H1 (cell line): Measurements from ENCODE around the gene TRIM29. TPM values are rescaled to one million over a fixed set of nuclear protein-coding genes. Genes with fewer than 3 reads are reported as not detected.

Experiments
- CEBPB ChIP-seq: IDR thresholded peaks from 2 replicates; pipeline ENCODE4 v1.6.1; 2012; ENCODE audit warnings: low read depth, low read length
- CHD2 ChIP-seq: IDR thresholded peaks from 2 replicates; pipeline ENCODE4 v1.6.1; 2012; ENCODE audit warnings: low read length, improper control_type of control experiment
- CHD7 ChIP-seq: fragments of 300-600 bp; sonication (generic); IDR thresholded peaks from 2 replicates; pipeline ENCODE4 v1.7.1; 2012; ENCODE audit warnings: low read length, moderate library complexity, mild to moderate bottlenecking, inconsistent platforms; ENCODE audit not compliant: insufficient replicate concordance
- PHF8 ChIP-seq: fragments of 200-600 bp; sonication (generic); conservative IDR thresholded peaks from 2 replicates; pipeline ENCODE4 v1.7.1; 2012; ENCODE audit warnings: low read depth, mild to moderate bottlenecking, inconsistent platforms, low read length, moderate library complexity
- RBBP5 ChIP-seq: IDR thresholded peaks from 2 replicates; pipeline ENCODE4 v1.7.1; 2012; ENCODE audit warnings: low read depth, mild to moderate bottlenecking, inconsistent platforms, low read length, moderate library complexity, borderline replicate concordance
- SIN3A ChIP-seq, 2 experiments: IDR thresholded peaks in 1 of 2; conservative IDR thresholded peaks in 1 of 2; 2 replicates each; pipeline ENCODE4 v1.6.1; 2011 to 2012; ENCODE audit warnings: low read length in 2 of 2, improper control_type of control experiment in 1 of 2, low read depth in 1 of 2, mild to moderate bottlenecking in 1 of 2
- SP1 ChIP-seq: IDR thresholded peaks from 2 replicates; pipeline ENCODE4 v1.6.1; 2011; ENCODE audit warnings: low read depth, low read length
- polyA plus RNA-seq, 7 experiments: library from polyadenylated mRNA; depleted of rRNA in 3 of 7; stranded (reverse) in 5 of 7; unstranded in 2 of 7; fragments of >200 nt in 5 of 7; fragments of 200-250 nt in 2 of 7; gene quantifications; 1 replicate in 5 of 7; 2 replicates in 1 of 7; 4 replicates in 1 of 7; pipeline versions ENCODE4 v1.2.1 to v1.2.3, GENCODE V29; 2011 to 2013; ENCODE audit warnings: missing spikeins in 2 of 7, mixed read lengths in 2 of 7
- total RNA-seq: library from RNA; stranded (reverse); fragmentation: NEBNext Ultra II Directional; extraction: Animal tissue kit (Norgen Biotek cat#: 25700); gene quantifications from 2 replicates; pipeline ENCODE4 v1.2.1, GENCODE V29; 2021
- TF ChIP-seq, protein P1 (sequence below), 3 experiments: IDR thresholded peaks; 1 replicate in 2 of 3; 2 replicates in 1 of 3; pipeline versions ENCODE4 v1.5.1 to v1.6.1; 2011; ENCODE audit warnings: low read length in 3 of 3, mild to moderate bottlenecking in 3 of 3, inconsistent platforms in 2 of 3, low read depth in 1 of 3, moderate library complexity in 1 of 3; ENCODE audit not compliant: insufficient read depth in 1 of 3; ENCODE audit errors: control extremely low read depth in 1 of 3
- TF ChIP-seq, protein P2 (sequence below): IDR thresholded peaks from 2 replicates; pipeline ENCODE4 v1.6.1; 2012; ENCODE audit warnings: inconsistent platforms

Gene TRIM29
- total and polyA plus RNA-seq, 2 of the 8 experiments (the other 6 are each of a cell fraction or from before 2014, with no cell fraction given) = 0.17 to 0.43 TPM

GRCh38 chr11:120116966-120117365 lies 20.9 kb downstream of the TRIM29 start (continued):
- TF ChIP-seq, protein P1, sequence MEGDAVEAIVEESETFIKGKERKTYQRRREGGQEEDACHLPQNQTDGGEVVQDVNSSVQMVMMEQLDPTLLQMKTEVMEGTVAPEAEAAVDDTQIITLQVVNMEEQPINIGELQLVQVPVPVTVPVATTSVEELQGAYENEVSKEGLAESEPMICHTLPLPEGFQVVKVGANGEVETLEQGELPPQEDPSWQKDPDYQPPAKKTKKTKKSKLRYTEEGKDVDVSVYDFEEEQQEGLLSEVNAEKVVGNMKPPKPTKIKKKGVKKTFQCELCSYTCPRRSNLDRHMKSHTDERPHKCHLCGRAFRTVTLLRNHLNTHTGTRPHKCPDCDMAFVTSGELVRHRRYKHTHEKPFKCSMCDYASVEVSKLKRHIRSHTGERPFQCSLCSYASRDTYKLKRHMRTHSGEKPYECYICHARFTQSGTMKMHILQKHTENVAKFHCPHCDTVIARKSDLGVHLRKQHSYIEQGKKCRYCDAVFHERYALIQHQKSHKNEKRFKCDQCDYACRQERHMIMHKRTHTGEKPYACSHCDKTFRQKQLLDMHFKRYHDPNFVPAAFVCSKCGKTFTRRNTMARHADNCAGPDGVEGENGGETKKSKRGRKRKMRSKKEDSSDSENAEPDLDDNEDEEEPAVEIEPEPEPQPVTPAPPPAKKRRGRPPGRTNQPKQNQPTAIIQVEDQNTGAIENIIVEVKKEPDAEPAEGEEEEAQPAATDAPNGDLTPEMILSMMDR (IDR thresholded peaks at IDR 0.05; ENCODE audit: control extremely low read depth in 1 of 3, insufficient read depth in 1 of 3, low read depth in 1 of 3, low read length in 3 of 3) = no peak
- TF ChIP-seq CHD2 = no peak
- no peak for TF ChIP-seq SP1
- TF ChIP-seq RBBP5 = no peak
- TF ChIP-seq SIN3A (conservative IDR thresholded peaks at IDR 0.05 in 1 of 2, IDR thresholded peaks at IDR 0.05 in 1 of 2; ENCODE audit: low read depth in 1 of 2, low read length in 2 of 2) = no peak
- TF ChIP-seq CHD7 = no peak
- no peak for TF ChIP-seq PHF8
- TF ChIP-seq, protein P2, sequence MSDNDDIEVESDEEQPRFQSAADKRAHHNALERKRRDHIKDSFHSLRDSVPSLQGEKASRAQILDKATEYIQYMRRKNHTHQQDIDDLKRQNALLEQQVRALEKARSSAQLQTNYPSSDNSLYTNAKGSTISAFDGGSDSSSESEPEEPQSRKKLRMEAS = no peak
- no peak for TF ChIP-seq CEBPB
